ENCODE data around the gene NDUFS1. TPM values are rescaled to one million over a fixed set of nuclear protein-coding genes. Genes with fewer than 3 reads are reported as not detected.

Gene NDUFS1
- total RNA-seq, 1 experiment from 2014 or later, result 102 TPM

DNA sequence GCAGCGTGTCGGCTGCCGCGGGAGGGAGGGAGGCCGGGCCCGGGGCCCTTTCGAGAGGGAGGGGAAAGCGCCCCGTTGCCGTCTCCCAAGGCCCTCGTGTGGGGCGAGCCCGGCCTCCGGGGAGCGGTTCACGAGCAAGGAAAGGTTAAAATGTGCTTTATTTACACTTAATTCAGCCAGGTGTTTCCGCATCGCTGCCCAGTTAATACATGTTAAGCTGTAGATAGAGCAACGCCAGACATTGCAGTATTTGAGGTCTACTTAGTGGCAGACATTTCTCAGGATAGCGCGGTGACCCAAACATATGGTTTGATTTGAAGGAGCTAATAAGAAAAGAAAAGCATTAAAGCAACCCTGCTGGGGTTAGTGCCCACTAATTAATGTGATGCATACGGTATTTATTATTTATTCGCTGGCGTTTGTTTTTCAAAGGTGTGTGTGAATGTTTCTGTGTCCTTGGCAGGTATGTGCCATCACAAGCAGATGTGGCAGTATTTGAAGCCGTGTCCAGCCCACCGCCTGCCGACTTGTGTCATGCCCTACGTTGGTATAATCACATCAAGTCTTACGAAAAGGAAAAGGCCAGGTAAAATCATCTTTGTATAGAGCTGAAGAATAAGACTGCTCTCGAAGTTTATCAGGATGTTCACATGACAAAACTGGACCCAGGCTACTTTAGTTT, 1.0 kb upstream of the NDUFS1 start:
- no peak for DNase-seq
- peak overlapping the region; percentile 61 for H3K18ac ChIP-seq (ENCODE audit: insufficient read length, low read depth, low read length)
- no peak overlapping the region for H2BK5ac ChIP-seq (ENCODE audit: insufficient read length, low read length)
- peak overlapping the region; percentile 96 for H3K9ac ChIP-seq (ENCODE audit: extremely low read depth, insufficient read length, low read length)
- H4K91ac ChIP-seq (ENCODE audit: insufficient read length, low read depth, low read length), result no peak overlapping the region
- H4K20me1 ChIP-seq (ENCODE audit: control insufficient read depth, insufficient read depth, insufficient read length), result no peaks in the 10 kb centered on the region
- Mint-ChIP-seq H3K4me3 (peak overlapping the region; percentile 98 to 99), H3K27ac (peak overlapping the region; percentile 66 to 99 (median 99); a peak in 6 of 7 replicates), H3K4me1 (peaks cover 16 to 18% of the 10 kb centered on the region in 2 experiments), H3K36me3 (ENCODE audit: insufficient read depth in 1 of 3, low read depth in 3 of 3) (peaks cover 42 to 66% (median 45%) of the 10 kb centered on the region in 3 experiments), H3K9me3 (no peaks in the 10 kb centered on the region), H3K27me3 (ENCODE audit: low read depth) (0 out of 2 replicates have a peak, but pooled peaks cover 1% of the 10 kb centered on the region)
- H3K56ac ChIP-seq (ENCODE audit: insufficient read length, low read depth, low read length), result no peak overlapping the region
- no peak overlapping the region for H2BK15ac ChIP-seq (ENCODE audit: low read depth, low read length)
- no peak overlapping the region for H2AK5ac ChIP-seq (ENCODE audit: insufficient read length, low read length)
- H3K14ac ChIP-seq (ENCODE audit: insufficient read depth, low read length), result peak overlapping the region; percentile 10
- H3K4me1 ChIP-seq (ENCODE audit: insufficient read depth, low read length), result no peaks in the 10 kb centered on the region
- peaks cover 12% of the 10 kb centered on the region for H3K23me2 ChIP-seq (ENCODE audit: insufficient read length, low read depth, low read length, poor library complexity, severe bottlenecking)
- no peak overlapping the region for H2AFZ ChIP-seq (ENCODE audit: low read length)
- no peak overlapping the region for H3K23ac ChIP-seq (ENCODE audit: insufficient read length, low read depth, low read length)
- no peak overlapping the region for H3T11ph ChIP-seq (ENCODE audit: low read length)
- no peak overlapping the region; the same call in 1 of the 2 replicates for H3K4ac ChIP-seq (ENCODE audit: low read depth, low read length)
- no peak for TF ChIP-seq CTCF (conservative IDR thresholded peaks at IDR 0.05)
- no peak overlapping the region for H4K8ac ChIP-seq (replicated peaks; ENCODE audit: insufficient read length, low read depth, low read length)
- H3K79me1 ChIP-seq (ENCODE audit: insufficient read depth, low read depth, low read length, poor library complexity, severe bottlenecking), result peaks cover 3% of the 10 kb centered on the region
- WGBS (ENCODE audit: extremely low coverage, insufficient read length, low lambda C conversion rate), result no CpG with 5 or more reads among the region's 30 CpGs
- peaks cover 30% of the 10 kb centered on the region; the same call in 1 of the 2 replicates for H3K79me2 ChIP-seq (ENCODE audit: insufficient read depth, low read length)
- H3K9me3 ChIP-seq (ENCODE audit: control insufficient read depth, low read depth, low read length), result no peaks in the 10 kb centered on the region
- no peak overlapping the region for H2BK120ac ChIP-seq (ENCODE audit: low read depth, low read length, poor library complexity, severe bottlenecking)
- no peak overlapping the region for H3K27ac ChIP-seq (ENCODE audit: insufficient read length, low read depth, low read length)
- no peak overlapping the region for H2BK20ac ChIP-seq (ENCODE audit: low read depth, low read length, poor library complexity, severe bottlenecking)
- H3K27me3 ChIP-seq (ENCODE audit: insufficient read depth, low read length), result no peaks in the 10 kb centered on the region
- no peak overlapping the region for H2BK12ac ChIP-seq (ENCODE audit: insufficient read length, low read depth, low read length)
- H3K4me2 ChIP-seq (ENCODE audit: insufficient read depth, insufficient read length, low read length), result peak overlapping the region; percentile 77
- no peak overlapping the region for H4K5ac ChIP-seq (ENCODE audit: insufficient read length, low read depth, low read length)
